IMR-90 (cell line): ENCODE measurements around the gene TMEM107. TPM values are rescaled to one million over a fixed set of nuclear protein-coding genes. Genes with fewer than 3 reads are reported as not detected.

Source experiments
- ATAC-seq: fragments of 200-7000 bp; cut with Tn5 transposase; 2 replicates; pipeline ENCODE4 v1.9.1; 2020; ENCODE audit warnings: low read depth, mild to moderate bottlenecking, moderate library complexity
- BruUV-seq: library from RNA; stranded (reverse); fragments of 400-500 nt; replicated peaks from 2 replicates; lab custom pipeline; 2021; lab: Mats Ljungman, UMichigan
- CTCF ChIA-PET: fragments of 300-600 bp; formaldehyde crosslinking; extraction: SDS; loops from one replicate; lab custom pipeline; 2021; ENCODE audit warnings: antibody characterized with exemption; lab: Yijun Ruan, JAX
- POLR2A ChIA-PET: fragments of 300-600 bp; sonication (Branson Sonifier 250); formaldehyde crosslinking; loops from one replicate; lab custom pipeline; 2022; ENCODE audit warnings: antibody characterized with exemption; ENCODE audit not compliant: unreplicated experiment; lab: Charles Lee
- DNase-seq: peaks from one replicate; pipeline ENCODE4 v3.0.0; 2013
- H2AFZ ChIP-seq: replicated peaks from 2 replicates; pipeline ENCODE3; 2013; ENCODE audit warnings: low read length, mild to moderate bottlenecking; ENCODE audit not compliant: poor library complexity
- H2AK5ac ChIP-seq: 2 replicates; pipeline ENCODE4 v1.6.1; 2013; ENCODE audit warnings: low read depth, low read length, inconsistent platforms
- H2AK9ac ChIP-seq: replicated peaks from 2 replicates; pipeline ENCODE3; 2013; ENCODE audit warnings: mild to moderate bottlenecking, low read depth, low read length, moderate library complexity; ENCODE audit not compliant: poor library complexity
- H2BK120ac ChIP-seq: 2 replicates; pipeline ENCODE4 v1.6.1; 2013; ENCODE audit warnings: low read depth, low read length, inconsistent platforms
- H2BK15ac ChIP-seq: 3 replicates; pipeline ENCODE4 v1.6.1; 2013; ENCODE audit warnings: low read depth, low read length, inconsistent platforms
- H2BK20ac ChIP-seq: 2 replicates; pipeline ENCODE4 v1.6.1; 2013; ENCODE audit warnings: low read depth, mild to moderate bottlenecking, inconsistent platforms, low read length, moderate library complexity
- H2BK5ac ChIP-seq: 2 replicates; pipeline ENCODE4 v1.6.1; 2013; ENCODE audit warnings: mild to moderate bottlenecking, low read depth, low read length, inconsistent platforms; ENCODE audit not compliant: poor library complexity, severe bottlenecking
- H3K14ac ChIP-seq: replicated peaks from 2 replicates; pipeline ENCODE4 v1.6.1; 2013; ENCODE audit warnings: low read depth, low read length, inconsistent platforms
- H3K18ac ChIP-seq: 2 replicates; pipeline ENCODE4 v1.6.1; 2013; ENCODE audit warnings: low read depth, low read length, control low read depth
- H3K23ac ChIP-seq: 2 replicates; pipeline ENCODE4 v1.6.1; 2013; ENCODE audit warnings: low read depth, low read length, inconsistent platforms
- H3K27ac ChIP-seq: 2 replicates; pipeline ENCODE4 v1.5.1; 2013; ENCODE audit warnings: mild to moderate bottlenecking, control low read depth, low read length; ENCODE audit not compliant: insufficient read depth
- H3K27me3 ChIP-seq: 2 replicates; pipeline ENCODE4 v1.6.1; 2013; ENCODE audit warnings: low read length; ENCODE audit not compliant: control insufficient read depth, insufficient read depth
- H3K36me3 ChIP-seq: 2 replicates; pipeline ENCODE4 v1.6.1; 2013; ENCODE audit warnings: low read length, mixed read lengths; ENCODE audit not compliant: control insufficient read depth, insufficient read depth
- H3K4ac ChIP-seq: 2 replicates; pipeline ENCODE4 v1.6.1; 2013; ENCODE audit warnings: low read depth, low read length, inconsistent platforms
- H3K4me1 ChIP-seq: 2 replicates; pipeline ENCODE4 v1.6.1; 2013; ENCODE audit warnings: low read length, mixed read lengths; ENCODE audit not compliant: control insufficient read depth, insufficient read depth
- H3K4me2 ChIP-seq: 2 replicates; pipeline ENCODE4 v1.6.1; 2013; ENCODE audit warnings: low read depth, mild to moderate bottlenecking, control low read depth, low read length, moderate library complexity
- H3K4me3 ChIP-seq: 2 replicates; pipeline ENCODE4 v1.5.1; 2013; ENCODE audit warnings: low read depth, mild to moderate bottlenecking, control low read depth, low read length, moderate library complexity; ENCODE audit not compliant: insufficient read depth
- H3K56ac ChIP-seq: 2 replicates; pipeline ENCODE4 v1.6.1; 2013; ENCODE audit warnings: low read length, inconsistent platforms; ENCODE audit not compliant: insufficient read depth; ENCODE audit errors: extremely low read depth
- H3K79me1 ChIP-seq, 2 experiments: 2 replicates each; pipeline ENCODE4 v1.6.1; 2013; ENCODE audit warnings: low read length in 2 of 2, inconsistent platforms in 1 of 2, low read depth in 1 of 2
- H3K9ac ChIP-seq: 2 replicates; pipeline ENCODE4 v1.6.1; 2013; ENCODE audit warnings: low read depth, low read length, control low read depth
- H3K9me1 ChIP-seq: 2 replicates; pipeline ENCODE4 v1.6.1; 2013; ENCODE audit warnings: low read length, inconsistent platforms; ENCODE audit not compliant: insufficient read depth
- H3K9me3 ChIP-seq: 2 replicates; pipeline ENCODE4 v1.6.1; 2013; ENCODE audit warnings: low read length; ENCODE audit not compliant: control insufficient read depth, insufficient read depth
- H4K20me1 ChIP-seq: 2 replicates; pipeline ENCODE4 v1.6.1; 2013; ENCODE audit warnings: low read length, inconsistent platforms; ENCODE audit not compliant: insufficient read depth
- H4K5ac ChIP-seq: 2 replicates; pipeline ENCODE4 v1.6.1; 2013; ENCODE audit warnings: mild to moderate bottlenecking, low read depth, low read length, control low read depth
- H4K8ac ChIP-seq, 2 experiments: 2 replicates each; pipeline ENCODE4 v1.6.1; 2013; ENCODE audit warnings: low read depth in 2 of 2, low read length in 2 of 2, control low read depth in 1 of 2, inconsistent platforms in 1 of 2
- H4K91ac ChIP-seq: 2 replicates; pipeline ENCODE4 v1.6.1; 2013; ENCODE audit warnings: low read depth, low read length, inconsistent platforms; ENCODE audit not compliant: insufficient read depth
- CEBPB ChIP-seq: IDR thresholded peaks from 2 replicates; pipeline ENCODE4 v1.6.1; 2012; ENCODE audit warnings: low read depth, low read length, improper control_type of control experiment
- MAFK ChIP-seq: IDR thresholded peaks from 2 replicates; pipeline ENCODE4 v1.6.1; 2012; ENCODE audit warnings: low read depth, low read length, improper control_type of control experiment
- RAD21 ChIP-seq: IDR thresholded peaks from 2 replicates; pipeline ENCODE4 v1.6.1; 2012; ENCODE audit warnings: low read length, improper control_type of control experiment
- WGBS, 2 experiments: methylation state at CpG; one replicate each; pipeline versions ENCODE4 v1.1.5 to v1.1.7; 2013; ENCODE audit warnings: missing lambda C conversion rate in 2 of 2; ENCODE audit not compliant: insufficient read length in 1 of 2; ENCODE audit errors: extremely low coverage in 2 of 2; 5-methylcytosine and 5-hydroxymethylcytosine counted together
- dilution Hi-C: fragments of 300-500 bp; cut with HindIII; formaldehyde crosslinking; loops from one replicate; pipeline ENCODE4 v1.14.3; 2018; ENCODE audit warnings: low sequenced_read_pairs; ENCODE audit not compliant: unreplicated experiment
- in situ Hi-C: fragments of 300-500 bp; cut with MboI; formaldehyde crosslinking; loops from 3 replicates; pipeline ENCODE4 v1.14.3; 2019; ENCODE audit warnings: low sequenced_read_pairs, inconsistent platforms, mixed read lengths
- intact Hi-C: fragments of 100-400 bp; cut with micrococcal nuclease; formaldehyde crosslinking; loops from 2 replicates; pipeline ENCODE4 v1.10.0; 2022
- polyA plus RNA-seq, 3 experiments: library from polyadenylated mRNA; depleted of rRNA; stranded (reverse); fragments of >200 nt; gene quantifications; 2 replicates each; pipeline ENCODE4 v1.2.3, GENCODE V29; 2012; ENCODE audit warnings: low replicate concordance in 1 of 3
- total RNA-seq: library from RNA; depleted of rRNA; stranded (reverse); fragments of >200 nt; gene quantifications from 2 replicates; pipeline ENCODE4 v1.2.3, GENCODE V29; 2012
- TF ChIP-seq, protein P1 (sequence below): fragments of 150-350 bp; IDR thresholded peaks from 2 replicates; pipeline ENCODE4 v1.6.1; 2016; ENCODE audit warnings: low read depth, mild to moderate bottlenecking, low read length, moderate library complexity, borderline replicate concordance

The TMEM107 gene
- total and polyA plus RNA-seq, 2 of the 4 experiments (the other 2 are of a cell fraction), result 12.9 to 14.3 TPM

DNA sequence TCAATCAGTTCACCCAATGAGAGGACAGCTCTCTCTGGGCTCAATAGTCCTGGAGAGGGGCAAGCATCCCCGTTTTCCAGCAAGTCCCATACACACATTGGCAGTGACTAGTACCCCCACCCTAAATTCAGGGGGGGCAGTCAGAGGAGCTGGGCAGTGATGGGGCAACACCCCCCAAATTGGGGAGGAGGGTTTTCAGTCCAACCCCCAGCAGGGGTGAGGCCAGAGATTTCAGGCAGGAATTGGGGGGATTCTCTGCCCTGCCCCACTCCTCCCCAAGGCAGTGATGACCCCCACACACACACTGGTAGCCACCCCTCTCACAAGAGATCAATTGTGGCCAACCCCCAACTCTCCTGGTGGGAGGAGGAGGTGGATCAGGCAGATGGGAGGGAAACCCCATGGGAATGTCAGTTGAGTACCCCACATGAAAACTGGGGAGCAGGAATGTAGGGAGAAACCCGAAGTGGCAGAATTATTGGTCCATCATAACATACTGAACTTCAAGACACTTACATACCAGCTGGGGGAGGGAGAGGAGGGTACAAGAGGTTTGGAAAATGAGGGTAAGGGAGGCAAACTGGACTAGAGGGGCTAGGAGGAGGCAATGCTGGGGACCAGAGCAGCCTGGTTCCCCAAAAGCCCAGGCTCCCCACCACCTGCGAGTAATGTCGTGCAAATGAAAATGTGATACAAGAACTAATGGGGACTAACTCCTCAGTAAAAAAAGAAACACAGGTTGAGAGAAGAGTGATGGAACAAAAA, 16.5 kb downstream of the TMEM107 start (continued):
- no peak for TF ChIP-seq CEBPB

DNA sequence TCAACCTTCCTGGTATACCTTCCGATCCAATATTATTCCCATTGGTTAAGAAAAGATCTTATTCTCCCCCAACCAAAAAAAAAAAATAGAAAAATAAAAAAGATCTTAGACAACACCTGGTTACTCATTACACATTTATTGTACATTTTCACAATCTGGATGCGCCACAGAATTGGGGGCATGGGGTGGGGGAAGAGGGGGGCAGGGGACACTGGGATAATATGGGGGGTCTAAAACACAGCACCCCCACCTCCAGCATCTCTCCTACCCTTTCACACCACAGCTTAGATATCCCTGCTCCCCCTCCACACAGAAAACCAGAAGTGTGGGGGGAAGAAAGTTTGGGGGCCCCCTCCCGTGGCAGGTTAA, 17.2 kb downstream of the TMEM107 start:
- no TSS peak for BruUV-seq
- Histone ChIP-seq H4K91ac (no peak overlapping the region), H4K5ac (no peak overlapping the region), H2BK15ac (no peak overlapping the region), H2AK5ac (no peak overlapping the region), H3K4me1 (peaks cover 26% of the 10 kb centered on the region), H3K4me2 (no peak overlapping the region), H2BK20ac (no peak overlapping the region), H4K8ac (no peak overlapping the region), H3K4ac (no peak overlapping the region), H4K20me1 (peaks cover 14% of the 10 kb centered on the region), H3K56ac (no peak overlapping the region), H3K4me3 (no peak overlapping the region), H2BK120ac (no peak overlapping the region), H3K9ac (no peak overlapping the region), H3K9me1 (peaks cover 14% of the 10 kb centered on the region), H2AK9ac (no peak overlapping the region), H3K23ac (no peak overlapping the region), H3K27ac (no peak overlapping the region), H3K79me1 (peaks cover 21 to 53% of the 10 kb centered on the region in 2 experiments), H3K18ac (no peak overlapping the region), H2AFZ (no peak overlapping the region), H3K36me3 (peaks cover 15% of the 10 kb centered on the region), H3K9me3 (no peaks in the 10 kb centered on the region), H3K14ac (no peak overlapping the region), H2BK5ac (no peak overlapping the region), H3K27me3 (no peaks in the 10 kb centered on the region)
- WGBS, 2 experiments, result no CpG with 5 or more reads among the region's 3 CpGs
- ChIA-PET CTCF (interaction anchor here (1.1 kb wide), 1 partner anchor 21 kb away, joined by 3 read pairs; no protein-coding TSS in a partner anchor), POLR2A (interaction anchor here (1.1 kb wide), 1 partner anchor 14 kb away, joined by 4 read pairs; no protein-coding TSS in a partner anchor)
- no peak for ATAC-seq
- dilution Hi-C loops, result no loop called here
- in situ Hi-C loops, result loop anchor here (25.0 kb wide), 1 partner anchor 922 kb away; the partner anchor contains the start of genes DVL2, GABARAP and PHF23
- intact Hi-C loops, result loop anchor here (5.0 kb wide), 1 partner anchor 77 kb away; no protein-coding TSS in a partner anchor
- no peak for DNase-seq
- TF ChIP-seq CEBPB (no peak), MAFK (no peak), RAD21 (no peak)
- TF ChIP-seq, protein P1, sequence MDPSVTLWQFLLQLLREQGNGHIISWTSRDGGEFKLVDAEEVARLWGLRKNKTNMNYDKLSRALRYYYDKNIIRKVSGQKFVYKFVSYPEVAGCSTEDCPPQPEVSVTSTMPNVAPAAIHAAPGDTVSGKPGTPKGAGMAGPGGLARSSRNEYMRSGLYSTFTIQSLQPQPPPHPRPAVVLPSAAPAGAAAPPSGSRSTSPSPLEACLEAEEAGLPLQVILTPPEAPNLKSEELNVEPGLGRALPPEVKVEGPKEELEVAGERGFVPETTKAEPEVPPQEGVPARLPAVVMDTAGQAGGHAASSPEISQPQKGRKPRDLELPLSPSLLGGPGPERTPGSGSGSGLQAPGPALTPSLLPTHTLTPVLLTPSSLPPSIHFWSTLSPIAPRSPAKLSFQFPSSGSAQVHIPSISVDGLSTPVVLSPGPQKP, result no peak
